ENCODE results near the gene DBN1.

DBN1 gene

DNA sequence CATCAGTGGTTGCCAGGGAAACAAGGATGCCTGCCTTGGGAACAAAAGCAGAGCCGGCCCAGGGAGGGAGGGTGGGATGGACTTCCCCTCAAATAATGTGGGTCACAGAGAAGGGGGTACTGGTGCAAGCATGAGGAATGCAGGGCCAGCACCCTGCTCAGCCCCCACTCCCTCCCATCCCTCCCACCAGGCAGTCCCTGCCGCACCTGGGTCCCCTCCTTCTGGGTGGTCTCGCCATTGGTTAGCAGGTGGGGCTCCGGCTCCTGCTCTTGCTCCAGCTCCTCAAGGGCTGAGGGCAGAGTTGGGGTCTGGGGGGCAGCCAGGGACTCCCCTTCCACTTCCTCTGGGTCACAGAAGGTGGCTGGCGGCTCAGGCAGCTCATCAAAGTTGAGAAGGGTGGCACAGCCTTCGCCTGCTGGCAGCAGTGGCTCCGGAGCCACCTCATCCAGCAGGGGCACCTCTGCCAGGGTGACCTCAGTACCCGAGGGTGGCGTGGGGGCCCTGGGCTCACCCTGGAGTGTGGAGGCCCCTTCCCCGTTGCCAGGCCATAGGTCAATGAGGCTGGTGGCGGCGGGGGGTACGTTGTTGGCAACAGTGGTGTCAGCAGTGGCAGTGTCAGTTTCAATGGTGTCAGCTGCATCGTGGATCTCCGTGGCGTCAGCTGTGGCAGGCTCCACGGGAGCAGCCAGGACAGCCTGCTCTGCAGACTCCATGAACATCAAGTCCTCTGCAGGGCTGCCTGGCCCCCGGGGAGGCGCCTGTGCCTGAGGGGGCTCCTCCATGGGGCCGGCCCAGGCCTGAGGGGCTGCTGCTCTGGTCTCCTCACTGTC is 15.4 kb downstream of the DBN1 start:
- DNase-seq, result no peak

DNA sequence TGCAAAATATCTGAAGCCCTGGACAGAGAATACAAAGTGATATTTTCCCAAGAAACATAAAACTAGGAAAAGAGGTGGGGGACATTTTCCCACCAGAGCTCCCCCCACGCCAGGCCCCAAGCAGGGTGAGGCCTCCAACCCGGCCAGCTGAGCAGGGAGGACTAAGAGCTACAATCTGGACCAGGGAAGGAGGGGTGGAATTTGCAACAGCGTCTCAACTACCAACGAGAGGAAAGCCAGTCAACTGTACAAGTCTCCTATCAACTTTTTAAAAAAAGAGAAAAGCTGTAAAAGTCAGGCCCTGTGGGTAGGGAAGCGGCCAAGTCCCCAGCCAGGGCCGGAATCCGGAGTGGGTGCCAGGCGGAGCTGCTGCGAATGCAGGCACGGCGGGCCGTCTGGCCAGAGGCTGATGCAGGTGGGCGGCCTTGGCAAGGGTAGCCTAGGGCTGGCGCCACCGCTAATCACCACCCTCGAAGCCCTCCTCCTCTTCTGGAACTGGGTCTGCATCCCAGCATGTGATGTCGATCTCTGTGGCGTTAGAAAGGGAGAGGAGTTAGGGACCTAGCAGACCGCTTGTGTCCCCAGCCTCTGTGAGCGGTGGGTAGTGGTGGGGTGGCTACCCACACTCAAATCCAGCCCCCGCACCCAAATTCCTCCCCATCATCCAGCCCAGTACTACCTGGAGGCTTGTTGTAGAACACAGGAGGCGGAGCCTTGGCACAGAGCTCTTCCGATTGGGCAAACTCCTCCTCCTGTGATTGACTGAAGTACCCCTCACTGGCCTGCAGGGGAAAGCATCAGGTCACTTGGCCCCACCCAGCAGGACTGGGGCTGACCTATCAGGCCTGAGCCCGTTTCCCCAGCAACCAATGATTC is 16.2 kb downstream of the DBN1 start:
- DNase-seq, result peak in 47 of 51 donors; percentile 19 to 90 (median 72)

DNA sequence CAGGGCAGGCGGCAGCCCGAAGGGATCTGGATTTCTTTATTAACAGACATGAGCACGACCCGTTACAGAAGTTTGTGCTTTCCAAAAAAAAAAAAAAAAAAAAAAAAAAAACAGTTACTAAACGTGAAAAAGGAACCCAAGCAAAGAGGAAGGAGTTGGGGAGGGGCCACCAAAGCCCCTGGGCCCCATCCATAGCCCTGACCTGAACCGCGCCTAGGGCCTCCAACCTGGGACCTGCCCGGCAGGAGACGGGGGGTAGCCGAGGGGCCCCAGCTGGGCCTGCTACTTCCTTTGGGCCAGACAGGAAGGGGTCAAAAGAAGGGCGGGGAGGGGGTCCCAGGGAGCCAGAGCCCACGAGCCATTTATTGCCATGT is 16.9 kb downstream of the DBN1 start:
- DNase-seq, result no peak

DNA sequence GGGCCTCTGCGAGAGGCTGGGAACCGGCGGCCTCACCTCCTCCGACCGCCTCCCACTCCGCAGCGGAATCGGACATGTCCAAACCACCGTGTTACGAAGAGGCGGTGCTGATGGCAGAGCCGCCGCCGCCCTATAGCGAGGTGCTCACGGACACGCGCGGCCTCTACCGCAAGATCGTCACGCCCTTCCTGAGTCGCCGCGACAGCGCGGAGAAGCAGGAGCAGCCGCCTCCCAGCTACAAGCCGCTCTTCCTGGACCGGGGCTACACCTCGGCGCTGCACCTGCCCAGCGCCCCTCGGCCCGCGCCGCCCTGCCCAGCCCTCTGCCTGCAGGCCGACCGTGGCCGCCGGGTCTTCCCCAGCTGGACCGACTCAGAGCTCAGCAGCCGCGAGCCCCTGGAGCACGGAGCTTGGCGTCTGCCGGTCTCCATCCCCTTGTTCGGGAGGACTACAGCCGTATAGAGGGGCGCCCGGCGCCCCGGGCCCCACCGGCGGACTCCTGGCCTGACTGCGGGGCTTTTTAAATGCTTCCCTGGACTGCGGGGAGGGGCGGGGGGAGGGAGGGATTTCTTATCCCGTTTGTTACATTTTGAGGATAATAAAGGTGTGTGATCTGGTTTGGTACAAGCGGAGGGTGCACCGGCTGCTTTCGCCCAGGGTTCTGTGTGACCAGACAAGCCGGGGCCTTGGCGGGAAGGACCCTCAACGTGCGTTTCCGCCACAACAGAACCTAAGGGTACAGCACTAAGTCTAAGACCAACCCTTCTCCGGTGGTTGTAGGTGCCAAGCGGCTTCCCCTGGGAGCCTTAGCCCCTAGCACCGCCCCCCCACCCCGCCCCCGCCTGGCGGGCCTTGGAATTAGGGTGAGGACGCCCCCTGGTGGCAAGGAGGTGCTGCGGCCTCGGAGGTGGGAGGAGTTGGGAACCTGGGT is 17.5 kb downstream of the DBN1 start:
- DNase-seq, result peak; percentile 31 to 90 (median 73)

DNA sequence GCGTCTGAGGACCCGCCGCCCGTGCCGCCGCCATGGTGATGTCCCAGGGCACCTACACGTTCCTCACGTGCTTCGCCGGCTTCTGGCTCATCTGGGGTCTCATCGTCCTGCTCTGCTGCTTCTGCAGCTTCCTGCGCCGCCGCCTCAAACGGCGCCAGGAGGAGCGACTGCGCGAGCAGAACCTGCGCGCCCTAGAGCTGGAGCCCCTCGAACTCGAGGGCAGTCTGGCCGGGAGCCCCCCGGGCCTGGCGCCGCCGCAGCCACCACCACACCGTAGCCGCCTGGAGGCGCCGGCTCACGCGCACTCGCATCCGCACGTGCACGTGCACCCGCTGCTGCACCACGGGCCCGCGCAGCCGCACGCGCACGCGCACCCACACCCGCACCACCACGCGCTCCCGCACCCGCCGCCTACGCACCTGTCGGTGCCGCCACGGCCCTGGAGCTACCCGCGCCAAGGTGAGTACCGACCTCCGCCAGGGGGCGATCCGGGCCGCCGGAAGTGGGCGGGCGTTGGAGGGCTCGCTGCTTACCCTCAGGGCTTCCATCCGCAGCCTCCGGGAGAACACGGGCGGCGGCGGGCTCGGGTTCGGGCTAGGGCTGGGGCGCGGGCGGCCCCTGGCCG is 18.3 kb downstream of the DBN1 start:
- DNase-seq, result peak in 38 of 51 donors; percentile 10 to 76 (median 46)

DNA sequence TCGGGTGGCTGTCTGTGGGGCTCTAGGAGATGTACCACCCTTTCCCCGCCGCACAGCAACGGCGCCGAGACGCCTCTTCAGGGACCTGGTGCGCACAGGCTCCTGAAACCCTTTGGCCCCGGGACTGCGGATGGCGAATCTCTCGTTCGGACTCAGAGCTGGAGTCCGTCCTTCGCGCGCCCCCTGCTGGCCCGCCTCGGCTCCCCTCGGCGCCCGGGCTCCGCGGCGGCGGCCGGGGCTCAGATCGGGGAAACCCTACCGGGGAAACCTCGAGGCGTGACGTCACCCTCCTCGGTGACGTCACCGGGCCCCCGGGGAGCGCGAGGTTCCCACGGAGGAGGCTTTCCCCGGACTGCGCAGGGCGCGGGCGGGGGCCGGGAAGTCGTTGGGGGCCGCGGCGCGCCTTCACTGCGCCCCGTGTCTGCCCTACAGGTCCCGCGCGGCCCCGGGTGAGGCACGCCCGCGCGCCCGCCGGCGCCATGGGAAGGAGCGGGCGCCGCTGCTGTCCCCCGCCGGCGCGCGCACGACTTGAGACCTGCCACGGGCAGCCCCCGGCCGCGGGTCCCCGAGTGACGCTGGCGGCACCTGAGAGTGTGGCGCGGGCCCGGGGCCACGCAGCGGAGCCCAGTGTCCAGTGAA is 18.9 kb downstream of the DBN1 start:
- peak; percentile 23 to 95 (median 80) for DNase-seq

DNA sequence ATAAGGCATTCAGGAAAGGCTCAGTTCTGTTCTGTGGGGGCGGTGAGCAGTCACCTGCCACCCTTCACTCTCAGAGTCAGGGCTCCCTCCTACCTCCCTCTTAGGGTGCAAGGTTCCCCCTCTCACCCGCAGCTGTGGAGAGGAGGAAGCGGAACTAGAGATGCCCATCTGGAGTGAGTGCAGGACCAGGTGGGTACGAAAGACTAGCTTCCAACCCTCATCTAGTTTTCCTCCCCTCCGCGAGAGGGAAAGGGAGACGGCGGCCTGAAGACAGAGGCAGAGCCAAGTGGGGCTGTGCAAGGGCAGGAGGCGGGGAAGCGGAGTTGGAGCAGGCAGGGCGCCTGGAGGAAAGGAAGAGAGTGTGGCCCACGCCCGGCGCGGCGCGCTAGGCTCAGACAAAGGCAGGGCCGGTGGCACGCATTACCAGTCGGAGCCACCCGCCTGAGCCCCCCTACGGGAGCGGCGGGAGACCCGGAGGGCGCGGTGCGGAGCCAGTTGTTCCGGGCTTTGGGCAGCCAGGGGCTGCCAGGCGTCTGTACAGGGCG is 19.5 kb downstream of the DBN1 start:
- DNase-seq, result peak in 23 of 51 donors; percentile 25 to 78 (median 57)

DNA sequence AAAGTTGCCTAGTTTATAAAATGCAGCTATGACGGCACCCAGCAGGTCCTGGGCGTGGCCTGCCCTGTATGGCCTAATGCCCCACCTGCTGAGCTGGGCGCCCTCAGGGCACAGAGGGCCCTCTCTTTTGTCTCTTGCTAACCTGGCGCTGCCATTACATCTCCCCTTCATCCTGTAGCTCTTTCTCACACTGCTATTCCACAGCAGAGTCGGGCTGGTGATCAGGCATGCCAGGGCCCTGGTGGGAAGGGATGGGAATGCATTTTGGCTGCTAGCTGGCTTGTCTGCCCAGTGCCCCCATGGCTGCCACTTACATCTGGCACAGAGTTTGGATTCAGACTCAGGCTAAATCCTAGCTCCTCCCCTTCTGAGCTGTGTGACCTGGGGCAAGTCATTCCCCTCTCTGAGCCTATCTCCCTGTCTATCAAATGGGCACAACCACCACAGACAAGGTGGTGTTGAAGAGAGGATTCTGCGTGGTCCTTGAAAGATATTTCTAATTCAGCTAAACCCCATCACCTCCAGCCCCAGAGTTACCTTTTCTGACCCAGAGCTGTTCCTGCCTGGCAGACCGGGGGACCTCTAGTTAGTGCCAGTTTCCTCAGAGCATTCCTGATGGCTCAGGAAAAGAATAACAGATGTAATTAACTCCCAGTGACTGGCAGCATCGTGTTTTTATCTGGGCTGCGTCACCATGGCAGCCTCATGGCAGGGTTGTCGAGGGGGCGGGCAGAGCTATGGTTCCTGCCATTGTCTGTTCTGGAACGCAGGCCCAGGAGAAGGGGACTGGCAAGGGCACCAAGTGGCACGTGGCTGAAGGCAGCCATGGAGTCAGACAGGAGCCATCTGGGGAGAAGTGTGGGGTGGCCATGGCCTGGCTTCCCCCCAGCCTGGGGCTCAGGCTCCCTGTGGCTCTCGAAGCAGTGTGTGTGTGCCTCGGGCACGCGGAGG is 20.5 kb downstream of the DBN1 start:
- DNase-seq, result peak in 26 of 51 donors; percentile 10 to 64 (median 46)

DNA sequence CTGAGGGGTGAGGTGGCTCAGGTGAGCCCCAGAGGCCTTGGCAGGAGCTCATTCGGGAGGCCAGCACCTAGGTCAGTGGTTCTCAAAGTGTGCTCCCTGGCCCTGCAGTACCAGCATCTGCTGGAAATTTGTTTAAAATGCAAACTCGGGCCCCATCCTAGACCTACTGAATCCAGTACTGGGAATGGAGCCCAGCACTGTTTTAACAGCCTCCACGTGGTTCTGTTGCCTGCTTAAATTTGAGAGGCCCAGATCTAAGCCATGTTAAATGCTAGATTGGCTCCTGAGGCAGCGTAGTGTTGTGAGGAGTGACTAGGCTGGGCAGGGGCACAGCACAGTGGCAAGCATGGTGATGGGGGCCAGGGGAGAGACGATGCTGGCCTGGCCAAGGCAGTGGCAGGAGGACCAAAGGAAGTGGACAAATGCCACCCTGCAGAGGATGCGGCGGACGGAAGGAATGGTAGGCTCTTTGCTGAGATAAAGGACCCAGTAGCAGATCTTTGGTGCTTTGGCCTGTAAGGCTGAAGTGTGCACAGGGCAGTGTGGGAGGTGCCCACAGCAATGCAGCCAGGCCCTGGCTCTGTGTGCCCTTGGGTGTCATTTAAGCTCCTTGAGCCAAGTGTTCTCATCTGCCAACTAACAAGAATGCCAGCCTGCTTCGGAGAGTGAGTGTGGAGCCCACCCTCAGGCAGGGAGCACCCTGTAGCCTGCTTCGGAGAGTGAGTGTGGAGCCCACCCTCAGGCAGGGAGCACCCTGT is 22.6 kb downstream of the DBN1 start:
- DNase-seq, result peak in 8 of 51 donors; percentile 18 to 50 (median 34)

DNA sequence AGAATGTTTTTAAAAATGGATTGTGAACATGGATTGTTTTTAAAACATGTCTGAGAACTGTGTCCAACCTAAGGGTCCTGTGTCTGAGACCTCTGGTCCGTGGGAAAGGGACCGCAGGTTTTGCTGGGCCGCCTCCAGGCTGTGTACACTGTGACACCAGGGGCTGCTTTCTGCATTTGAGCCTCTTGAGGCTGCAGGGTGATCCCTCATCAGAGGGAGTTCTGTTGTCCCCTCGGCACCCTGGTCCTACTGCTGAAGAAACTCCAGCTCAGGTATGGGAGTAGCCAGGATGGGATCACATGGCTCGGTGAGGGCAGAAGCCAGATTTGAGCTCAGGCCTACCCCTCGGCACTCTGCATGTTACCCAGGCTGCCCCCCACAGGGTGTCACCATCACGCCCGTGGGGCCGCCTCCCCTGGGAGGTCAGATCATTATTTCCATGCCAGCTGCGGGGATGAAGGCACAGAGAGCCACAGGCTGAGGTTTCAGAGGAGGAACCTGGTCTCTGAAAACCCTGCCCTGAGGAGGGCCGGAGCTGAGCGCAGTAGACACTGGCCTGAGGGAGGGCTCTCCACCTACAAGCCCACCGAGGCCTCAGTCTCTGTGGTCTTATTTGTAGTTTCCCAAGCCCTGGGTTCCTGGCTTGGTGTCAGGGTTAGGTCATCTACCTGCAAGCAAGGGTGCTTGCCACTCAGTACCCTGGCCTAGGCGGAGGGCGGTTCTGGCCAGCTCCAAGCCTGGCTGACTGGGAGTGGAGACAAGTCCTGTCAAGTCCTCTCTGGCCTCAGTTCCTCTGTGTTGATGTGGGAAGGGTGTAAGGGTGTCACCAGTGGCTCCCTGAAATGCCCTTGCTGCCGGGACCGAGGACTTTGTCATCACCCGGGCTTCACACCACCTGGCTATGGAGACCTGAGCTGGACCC is 24.0 kb downstream of the DBN1 start:
- no peak for DNase-seq

DNA sequence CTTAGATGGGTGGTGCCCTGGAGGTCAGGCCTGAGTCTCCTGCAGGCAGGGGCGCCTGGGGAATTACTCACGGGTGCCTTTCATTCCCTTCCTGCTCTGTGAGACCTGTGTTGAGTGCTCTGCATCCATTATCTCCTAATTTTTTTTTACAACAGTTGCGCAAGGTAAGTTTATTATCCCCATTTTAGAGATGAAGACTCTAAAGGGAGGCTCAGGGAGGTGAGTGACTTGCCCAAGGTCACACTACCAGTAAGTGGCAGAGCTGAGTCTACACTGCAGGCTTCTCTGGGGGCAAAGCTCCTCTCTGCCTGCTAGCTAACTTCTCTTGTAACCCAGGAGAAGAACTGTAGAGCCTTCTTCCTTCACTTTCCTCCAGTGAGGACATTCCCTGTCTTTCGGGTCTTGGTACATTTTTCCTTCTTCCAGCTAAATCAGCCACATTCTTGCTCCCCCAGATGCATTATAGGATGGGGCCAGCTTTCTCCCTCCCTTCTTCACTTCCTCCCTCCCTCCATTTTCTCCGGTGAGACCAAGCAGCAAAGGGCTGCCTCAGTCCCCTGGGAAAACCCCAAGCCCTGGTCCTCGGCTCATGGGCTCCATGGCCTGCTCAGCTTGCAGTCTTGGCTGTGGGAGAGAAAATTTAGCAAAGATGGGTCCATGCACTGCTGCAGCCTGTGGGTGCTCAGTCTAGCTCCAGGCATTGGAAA is 25.0 kb downstream of the DBN1 start:
- no peak for DNase-seq

DNA sequence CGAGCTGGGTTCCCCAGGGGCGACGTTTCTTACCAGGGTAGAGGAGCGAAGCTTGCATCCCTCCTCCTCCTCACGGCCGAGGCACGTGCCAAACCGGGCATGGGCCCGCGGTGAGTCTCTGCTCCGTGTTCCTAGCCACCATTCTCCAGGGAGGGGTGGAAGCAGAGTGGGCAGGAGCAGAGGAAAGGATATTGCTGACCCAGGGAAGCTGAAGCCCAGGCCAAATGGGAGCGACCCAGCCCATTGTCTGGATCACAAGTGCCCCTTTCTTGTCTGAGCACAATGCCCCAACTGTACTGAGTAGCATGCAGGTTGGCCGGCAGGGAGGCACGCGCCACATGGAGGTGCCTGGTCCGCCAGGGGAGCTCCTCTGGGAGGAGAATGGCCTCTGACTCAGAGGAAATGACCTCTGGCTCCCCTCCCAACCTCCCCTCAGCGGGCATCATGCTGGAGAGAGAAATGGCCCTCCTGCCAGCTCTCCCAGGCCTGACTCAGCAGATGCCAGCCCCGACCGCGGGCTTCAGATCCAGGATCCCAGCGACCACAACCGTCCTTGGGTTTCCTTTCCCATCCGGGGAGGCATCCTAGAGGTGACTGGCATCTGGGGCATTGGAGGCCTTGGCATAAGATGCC is 25.7 kb downstream of the DBN1 start:
- peak in 50 of 51 donors; percentile 35 to 95 (median 80) for DNase-seq

DNA sequence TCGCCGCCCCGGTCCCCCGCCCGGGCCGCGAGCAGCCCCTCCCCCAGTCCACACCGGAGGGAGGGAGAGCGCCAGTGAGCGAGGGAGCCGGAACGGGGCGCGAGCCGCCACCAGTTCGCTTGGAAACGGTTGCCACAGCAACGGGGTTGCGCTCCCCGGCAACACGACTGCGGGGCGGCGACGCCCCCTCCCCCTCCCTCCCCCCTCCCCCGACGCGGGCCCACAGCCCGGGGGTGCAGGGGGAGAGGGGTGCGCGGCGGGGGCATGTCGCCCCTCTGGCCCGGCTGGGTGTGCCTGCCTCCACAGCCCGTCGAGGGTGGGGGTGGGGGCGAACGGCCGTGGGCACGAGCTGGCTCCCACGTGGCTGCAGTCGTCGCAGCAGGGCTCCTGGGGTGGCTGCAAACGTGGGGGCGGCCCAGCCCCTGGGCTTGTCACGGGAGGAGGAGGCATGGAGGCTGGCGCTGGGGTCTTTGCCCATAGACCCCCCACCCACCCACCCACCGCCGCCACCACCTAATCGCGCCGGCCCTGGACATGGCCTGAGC is 26.3 kb downstream of the DBN1 start:
- peak in 45 of 51 donors; percentile 22 to 81 (median 70) for DNase-seq

DNA sequence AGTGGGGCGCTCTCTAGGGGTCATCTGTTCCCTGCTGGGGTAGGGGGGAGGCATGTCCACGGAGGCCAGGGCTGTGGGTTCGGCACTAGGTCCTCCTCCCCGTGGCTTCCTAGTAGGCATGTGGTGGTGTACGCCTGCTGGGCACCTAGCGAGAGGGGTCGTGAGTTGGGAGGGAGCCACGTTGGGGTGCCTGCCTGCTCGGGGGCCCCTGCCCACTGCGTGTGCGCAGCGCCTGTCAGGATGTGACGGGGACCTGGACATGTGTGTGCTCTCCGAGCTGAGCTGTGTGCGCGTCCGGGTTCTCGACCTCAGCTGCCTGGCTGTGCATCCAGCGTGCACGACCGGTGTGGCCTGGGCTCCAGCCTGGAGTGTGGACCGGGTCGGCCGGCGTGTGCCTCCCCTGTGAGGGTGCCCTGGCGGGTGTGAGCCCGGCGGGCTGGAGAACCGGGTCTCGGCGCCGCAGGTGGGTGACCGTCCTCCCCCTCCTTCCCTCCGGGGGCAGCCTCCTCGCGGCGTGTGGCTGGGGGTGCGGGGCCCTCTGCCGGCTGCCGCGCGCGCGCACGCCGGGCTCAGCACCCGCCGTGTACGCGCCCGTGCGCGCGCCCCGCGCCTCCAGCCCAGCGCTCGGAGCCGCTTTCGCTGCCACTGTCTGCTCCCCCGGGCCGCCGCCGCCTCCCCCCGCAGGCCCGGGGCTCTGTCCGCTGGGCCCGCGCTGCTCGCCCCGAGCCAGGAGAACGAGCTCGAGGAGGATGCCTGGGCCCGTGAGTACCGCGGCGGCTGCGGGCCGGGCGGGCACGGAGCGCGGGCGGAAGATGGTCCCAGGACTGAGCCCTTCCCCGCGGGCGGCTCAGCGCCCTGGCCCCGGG is 27.0 kb downstream of the DBN1 start, which contains the start of gene PRR7:
Gene PRR7 (plus strand): TSS at position 615 of the 866 bp plus-strand sequence. CDS start 8,254 bp downstream, outside the sequence.
- DNase-seq, result peak in 46 of 51 donors; percentile 25 to 83 (median 66)

Data from hypothalamus (tissue), 51 donors.